ENCODE measurements around the gene GLB1L3.

DNA sequence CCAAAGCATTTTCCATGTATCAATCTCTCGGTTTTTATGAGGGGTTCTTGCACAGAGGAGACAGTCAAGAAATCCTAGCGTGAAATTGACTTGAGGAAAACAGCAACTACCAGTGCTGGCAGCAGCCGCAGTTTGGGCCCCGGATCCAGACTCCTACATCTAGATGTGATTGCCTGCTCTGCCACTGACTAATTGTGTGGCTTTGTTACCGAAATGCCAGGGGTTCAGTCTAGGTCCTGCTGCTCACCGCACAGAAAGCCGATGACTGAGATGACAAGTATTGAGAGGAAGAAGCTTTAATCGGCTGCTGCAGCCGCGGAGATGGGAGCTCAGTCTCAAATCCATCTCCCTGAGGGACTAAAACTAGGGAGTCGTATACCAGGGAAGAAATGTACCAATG is 8.2 kb upstream of the GLB1L3 start:
- no peak for TF ChIP-seq POLR2A (IDR thresholded peaks at IDR 0.05)
- TF ChIP-seq, protein P1, sequence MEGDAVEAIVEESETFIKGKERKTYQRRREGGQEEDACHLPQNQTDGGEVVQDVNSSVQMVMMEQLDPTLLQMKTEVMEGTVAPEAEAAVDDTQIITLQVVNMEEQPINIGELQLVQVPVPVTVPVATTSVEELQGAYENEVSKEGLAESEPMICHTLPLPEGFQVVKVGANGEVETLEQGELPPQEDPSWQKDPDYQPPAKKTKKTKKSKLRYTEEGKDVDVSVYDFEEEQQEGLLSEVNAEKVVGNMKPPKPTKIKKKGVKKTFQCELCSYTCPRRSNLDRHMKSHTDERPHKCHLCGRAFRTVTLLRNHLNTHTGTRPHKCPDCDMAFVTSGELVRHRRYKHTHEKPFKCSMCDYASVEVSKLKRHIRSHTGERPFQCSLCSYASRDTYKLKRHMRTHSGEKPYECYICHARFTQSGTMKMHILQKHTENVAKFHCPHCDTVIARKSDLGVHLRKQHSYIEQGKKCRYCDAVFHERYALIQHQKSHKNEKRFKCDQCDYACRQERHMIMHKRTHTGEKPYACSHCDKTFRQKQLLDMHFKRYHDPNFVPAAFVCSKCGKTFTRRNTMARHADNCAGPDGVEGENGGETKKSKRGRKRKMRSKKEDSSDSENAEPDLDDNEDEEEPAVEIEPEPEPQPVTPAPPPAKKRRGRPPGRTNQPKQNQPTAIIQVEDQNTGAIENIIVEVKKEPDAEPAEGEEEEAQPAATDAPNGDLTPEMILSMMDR (IDR thresholded peaks at IDR 0.05), result no peak
